H9 (cell line): ENCODE data around the gene ANGPTL4. TPM values are rescaled to one million over a fixed set of nuclear protein-coding genes. Genes with fewer than 3 reads are reported as not detected.

ENCODE experiments used
- DNase-seq: peaks from one replicate; pipeline ENCODE4 v3.0.0-alpha.2; 2017
- H2AFZ ChIP-seq: one replicate; pipeline ENCODE4 v1.6.1; 2013; ENCODE audit warnings: mild to moderate bottlenecking, low read length, control low read depth, moderate library complexity
- H2AK5ac ChIP-seq: 2 replicates; pipeline ENCODE4 v1.6.1; 2013; ENCODE audit warnings: low read length, control low read depth, mixed read lengths; ENCODE audit not compliant: insufficient read length
- H2BK120ac ChIP-seq: one replicate; pipeline ENCODE4 v1.6.1; 2013; ENCODE audit warnings: low read depth, mild to moderate bottlenecking, low read length, control low read depth, inconsistent platforms; ENCODE audit not compliant: poor library complexity, severe bottlenecking
- H2BK12ac ChIP-seq: 2 replicates; pipeline ENCODE4 v1.6.1; 2013; ENCODE audit warnings: low read length, control low read depth, mixed read lengths, low read depth; ENCODE audit not compliant: insufficient read length
- H2BK15ac ChIP-seq: 2 replicates; pipeline ENCODE4 v1.6.1; 2013; ENCODE audit warnings: low read depth, low read length, control low read depth
- H2BK20ac ChIP-seq: one replicate; pipeline ENCODE4 v1.6.1; 2013; ENCODE audit warnings: low read depth, mild to moderate bottlenecking, low read length, control low read depth, inconsistent platforms; ENCODE audit not compliant: poor library complexity, severe bottlenecking
- H2BK5ac ChIP-seq: 2 replicates; pipeline ENCODE4 v1.6.1; 2013; ENCODE audit warnings: low read length, control low read depth, mixed read lengths; ENCODE audit not compliant: insufficient read length
- H3K14ac ChIP-seq: 2 replicates; pipeline ENCODE4 v1.6.1; 2013; ENCODE audit warnings: low read length, control low read depth; ENCODE audit not compliant: insufficient read depth
- H3K18ac ChIP-seq: 2 replicates; pipeline ENCODE4 v1.6.1; 2013; ENCODE audit warnings: low read depth, mild to moderate bottlenecking, mixed read lengths, low read length, control low read depth; ENCODE audit not compliant: insufficient read length
- H3K23ac ChIP-seq: 2 replicates; pipeline ENCODE4 v1.6.1; 2013; ENCODE audit warnings: low read length, control low read depth, mixed read lengths, low read depth; ENCODE audit not compliant: insufficient read length
- H3K23me2 ChIP-seq: 2 replicates; pipeline ENCODE4 v1.6.1; 2013; ENCODE audit warnings: low read depth, mild to moderate bottlenecking, mixed read lengths, low read length, control low read depth; ENCODE audit not compliant: insufficient read length, poor library complexity, severe bottlenecking
- H3K27ac ChIP-seq: 2 replicates; pipeline ENCODE4 v1.5.1; 2013; ENCODE audit warnings: low read length, control low read depth, mixed read lengths, low read depth; ENCODE audit not compliant: insufficient read length
- H3K27me3 ChIP-seq: 2 replicates; pipeline ENCODE4 v1.6.1; 2013; ENCODE audit warnings: low read length, control low read depth, inconsistent platforms; ENCODE audit not compliant: insufficient read depth
- H3K4ac ChIP-seq: 2 replicates; pipeline ENCODE4 v1.6.1; 2013; ENCODE audit warnings: low read depth, mild to moderate bottlenecking, control low read depth, inconsistent platforms, low read length, moderate library complexity
- H3K4me1 ChIP-seq: 2 replicates; pipeline ENCODE4 v1.6.1; 2013; ENCODE audit warnings: low read length, control low read depth, inconsistent platforms; ENCODE audit not compliant: insufficient read depth
- H3K4me2 ChIP-seq: 2 replicates; pipeline ENCODE4 v1.6.1; 2013; ENCODE audit warnings: low read length, control low read depth, mixed read lengths; ENCODE audit not compliant: insufficient read length, insufficient read depth
- H3K56ac ChIP-seq: 2 replicates; pipeline ENCODE4 v1.6.1; 2013; ENCODE audit warnings: low read depth, mild to moderate bottlenecking, mixed read lengths, low read length, control low read depth; ENCODE audit not compliant: insufficient read length
- H3K79me1 ChIP-seq: 2 replicates; pipeline ENCODE4 v1.6.1; 2013; ENCODE audit warnings: low read depth, mild to moderate bottlenecking, moderate library complexity, low read length, control low read depth, inconsistent platforms; ENCODE audit not compliant: insufficient read depth, poor library complexity, severe bottlenecking
- H3K79me2 ChIP-seq: 2 replicates; pipeline ENCODE4 v1.6.1; 2013; ENCODE audit warnings: low read length, control low read depth, inconsistent platforms; ENCODE audit not compliant: insufficient read depth
- H3K9ac ChIP-seq: 2 replicates; pipeline ENCODE4 v1.6.1; 2013; ENCODE audit warnings: low read length, control low read depth, mixed read lengths; ENCODE audit not compliant: insufficient read length; ENCODE audit errors: extremely low read depth
- H3K9me3 ChIP-seq: one replicate; pipeline ENCODE4 v1.6.1; 2013; ENCODE audit warnings: low read depth, low read length, inconsistent platforms; ENCODE audit not compliant: control insufficient read depth
- H3T11ph ChIP-seq: one replicate; pipeline ENCODE4 v1.6.1; 2013; ENCODE audit warnings: mild to moderate bottlenecking, low read length, control low read depth, inconsistent platforms
- H4K20me1 ChIP-seq: one replicate; pipeline ENCODE4 v1.6.1; 2013; ENCODE audit not compliant: control insufficient read depth, insufficient read length, insufficient read depth
- H4K5ac ChIP-seq: 2 replicates; pipeline ENCODE4 v1.6.1; 2013; ENCODE audit warnings: low read depth, mild to moderate bottlenecking, mixed read lengths, low read length, control low read depth; ENCODE audit not compliant: insufficient read length
- H4K8ac ChIP-seq: replicated peaks from 2 replicates; pipeline ENCODE4 v1.6.1; 2013; ENCODE audit warnings: low read length, control low read depth, mixed read lengths, low read depth; ENCODE audit not compliant: insufficient read length
- H4K91ac ChIP-seq: 2 replicates; pipeline ENCODE4 v1.6.1; 2013; ENCODE audit warnings: low read depth, mild to moderate bottlenecking, moderate library complexity, mixed read lengths, low read length, control low read depth; ENCODE audit not compliant: insufficient read length
- H3K27ac Mint-ChIP-seq, 3 experiments: 2 replicates in 2 of 3; 3 replicates in 1 of 3; pipeline ENCODE4 v1.8.0; 2020 to 2021; ENCODE audit warnings: mixed read lengths in 3 of 3, mild to moderate bottlenecking in 1 of 3, moderate library complexity in 1 of 3
- H3K27me3 Mint-ChIP-seq: 2 replicates; pipeline ENCODE4 v1.8.0; 2021; ENCODE audit warnings: low read depth, mild to moderate bottlenecking, moderate library complexity, mixed read lengths
- H3K36me3 Mint-ChIP-seq, 3 experiments: 2 replicates in 2 of 3; 3 replicates in 1 of 3; pipeline ENCODE4 v1.8.0; 2020 to 2021; ENCODE audit warnings: low read depth in 3 of 3, mixed read lengths in 3 of 3; ENCODE audit not compliant: insufficient read depth in 1 of 3
- H3K4me1 Mint-ChIP-seq, 2 experiments: 2 replicates each; pipeline ENCODE4 v1.8.0; 2020; ENCODE audit warnings: mixed read lengths in 2 of 2
- H3K4me3 Mint-ChIP-seq, 2 experiments: 2 replicates in 1 of 2; 3 replicates in 1 of 2; pipeline ENCODE4 v1.8.0; 2020 to 2021; ENCODE audit warnings: mild to moderate bottlenecking in 2 of 2, mixed read lengths in 2 of 2, moderate library complexity in 1 of 2
- H3K9me3 Mint-ChIP-seq, 2 experiments: 2 replicates in 1 of 2; 3 replicates in 1 of 2; pipeline ENCODE4 v1.8.0; 2020; ENCODE audit warnings: mild to moderate bottlenecking in 2 of 2, mixed read lengths in 2 of 2, moderate library complexity in 1 of 2
- WGBS: extraction: QIAGEN DNeasy Blood & Tissue Kit; methylation state at CpG from one replicate; pipeline ENCODE4 v1.1.7; 2013; ENCODE audit warnings: missing lambda C conversion rate, low lambda C conversion rate, mixed read lengths; ENCODE audit not compliant: insufficient read length; ENCODE audit errors: extremely low coverage; 5-methylcytosine and 5-hydroxymethylcytosine counted together
- total RNA-seq: library from RNA; stranded (reverse); gene quantifications from 2 replicates; pipeline ENCODE4 v1.2.1, GENCODE V29; 2021
- TF ChIP-seq, protein P1 (sequence below): fragments of 200-600 bp; sonication (generic); conservative IDR thresholded peaks from 3 replicates; pipeline ENCODE4 v1.8.0; 2021; ENCODE audit warnings: antibody characterized with exemption, mild to moderate bottlenecking

Gene ANGPTL4
- total RNA-seq, 1 experiment from 2014 or later, result 1.9 TPM

DNA sequence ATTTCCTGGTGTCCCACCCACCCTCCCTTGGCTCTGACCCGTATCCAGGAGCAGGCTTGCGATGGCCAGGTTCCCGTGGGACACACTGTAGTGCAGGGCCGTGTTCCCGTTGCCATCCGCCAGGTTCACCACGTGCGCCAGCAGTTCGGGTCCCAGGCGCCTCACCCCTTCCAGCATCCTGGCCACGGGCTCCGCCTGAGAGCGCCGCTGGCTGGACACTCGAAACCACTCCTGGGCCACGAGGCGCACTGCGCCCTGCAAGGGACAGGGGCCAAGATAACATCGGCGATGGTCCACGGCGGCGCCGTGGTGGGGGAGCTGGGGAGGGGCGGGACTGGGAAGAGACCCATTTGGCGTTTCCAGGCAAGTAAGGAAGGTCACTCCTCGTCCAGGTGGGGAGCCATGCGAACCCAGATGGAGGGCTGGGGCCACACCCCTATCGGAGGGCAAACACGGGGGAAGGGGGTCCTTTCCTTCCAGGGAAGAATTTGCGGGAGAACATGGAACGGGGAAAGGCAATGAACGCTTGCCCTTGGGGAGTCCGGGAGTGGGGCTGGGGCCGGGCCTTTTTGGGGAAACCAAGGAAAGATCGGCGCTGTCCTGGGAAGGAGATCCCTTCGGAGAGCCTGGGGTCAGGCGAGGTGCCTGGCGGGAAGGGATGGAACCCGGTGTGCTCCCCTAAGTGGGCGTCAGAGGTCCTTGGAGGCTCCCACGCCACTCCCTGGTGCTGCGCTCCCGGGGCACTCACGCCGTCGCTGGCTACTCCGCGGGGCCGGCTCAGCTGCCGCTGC, 30.8 kb upstream of the ANGPTL4 start:
- no peak overlapping the region for H3K27ac ChIP-seq
- no CpG with 5 or more reads among the region's 52 CpGs for WGBS
- no peak overlapping the region for H2BK12ac ChIP-seq
- no peak overlapping the region for H2AFZ ChIP-seq
- no peaks in the 10 kb centered on the region for H3K9me3 ChIP-seq
- peak overlapping the region; percentile 38 for H3K4me2 ChIP-seq
- peak; percentile 56 for DNase-seq
- no peak overlapping the region for H2BK20ac ChIP-seq
- H3K56ac ChIP-seq, result no peak overlapping the region
- H3K9me3 Mint-ChIP-seq, result no peaks in the 10 kb centered on the region; a peak in 2 of 5 replicates
- no peak overlapping the region for H2BK120ac ChIP-seq
- no peaks in the 10 kb centered on the region for H3K79me1 ChIP-seq
- peaks cover 6 to 8% of the 10 kb centered on the region in 2 experiments for H3K4me1 Mint-ChIP-seq
- H2BK15ac ChIP-seq, result no peak overlapping the region
- no peak overlapping the region for H3K23ac ChIP-seq
- peaks cover 0 to under 1% (median 0%) of the 10 kb centered on the region in 3 experiments; a peak in 2 of 7 replicates for H3K36me3 Mint-ChIP-seq
- H3T11ph ChIP-seq, result no peak overlapping the region
- peaks cover 12% of the 10 kb centered on the region for H3K23me2 ChIP-seq
- no peak overlapping the region for H4K91ac ChIP-seq
- no peak overlapping the region for H4K5ac ChIP-seq
- TF ChIP-seq, protein P1, sequence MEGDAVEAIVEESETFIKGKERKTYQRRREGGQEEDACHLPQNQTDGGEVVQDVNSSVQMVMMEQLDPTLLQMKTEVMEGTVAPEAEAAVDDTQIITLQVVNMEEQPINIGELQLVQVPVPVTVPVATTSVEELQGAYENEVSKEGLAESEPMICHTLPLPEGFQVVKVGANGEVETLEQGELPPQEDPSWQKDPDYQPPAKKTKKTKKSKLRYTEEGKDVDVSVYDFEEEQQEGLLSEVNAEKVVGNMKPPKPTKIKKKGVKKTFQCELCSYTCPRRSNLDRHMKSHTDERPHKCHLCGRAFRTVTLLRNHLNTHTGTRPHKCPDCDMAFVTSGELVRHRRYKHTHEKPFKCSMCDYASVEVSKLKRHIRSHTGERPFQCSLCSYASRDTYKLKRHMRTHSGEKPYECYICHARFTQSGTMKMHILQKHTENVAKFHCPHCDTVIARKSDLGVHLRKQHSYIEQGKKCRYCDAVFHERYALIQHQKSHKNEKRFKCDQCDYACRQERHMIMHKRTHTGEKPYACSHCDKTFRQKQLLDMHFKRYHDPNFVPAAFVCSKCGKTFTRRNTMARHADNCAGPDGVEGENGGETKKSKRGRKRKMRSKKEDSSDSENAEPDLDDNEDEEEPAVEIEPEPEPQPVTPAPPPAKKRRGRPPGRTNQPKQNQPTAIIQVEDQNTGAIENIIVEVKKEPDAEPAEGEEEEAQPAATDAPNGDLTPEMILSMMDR, result no peak
- no peak overlapping the region for H3K9ac ChIP-seq
- H3K14ac ChIP-seq, result no peak overlapping the region; the same call in 1 of the 2 replicates
- no peaks in the 10 kb centered on the region; the same call in 1 of the 2 replicates for H3K4me1 ChIP-seq
- no peaks in the 10 kb centered on the region for H4K20me1 ChIP-seq
- H2BK5ac ChIP-seq, result no peak overlapping the region
- H2AK5ac ChIP-seq, result no peak overlapping the region
- H3K27me3 ChIP-seq, result peaks cover 18% of the 10 kb centered on the region; the same call in 1 of the 2 replicates
- no peaks in the 10 kb centered on the region for H3K79me2 ChIP-seq
- H3K27me3 Mint-ChIP-seq, result peaks cover 44% of the 10 kb centered on the region
- H3K27ac Mint-ChIP-seq, result no peak overlapping the region
- no peak overlapping the region for H3K18ac ChIP-seq
- H3K4ac ChIP-seq, result no peak overlapping the region
- peak overlapping the region; percentile 59 to 81 for H3K4me3 Mint-ChIP-seq
- H4K8ac ChIP-seq, result no peak overlapping the region
